GM12878 (cell line): ENCODE results near the gene PTPRF.

Experiments
- CHD1 ChIP-seq: IDR thresholded peaks from 2 replicates; pipeline ENCODE4 v1.6.1; 2012; ENCODE audit warnings: low read depth, low read length, improper control_type of control experiment
- POLR2A ChIP-seq: IDR thresholded peaks from 2 replicates; pipeline ENCODE4 v1.6.1; 2011; ENCODE audit warnings: low read depth, mild to moderate bottlenecking, low read length
- SIN3A ChIP-seq: IDR thresholded peaks from 2 replicates; pipeline ENCODE4 v1.6.1; 2012; ENCODE audit warnings: low read depth, low read length, improper control_type of control experiment
- TF ChIP-seq, protein P1 (sequence below), 3 experiments: IDR thresholded peaks in 2 of 3; conservative IDR thresholded peaks in 1 of 3; 2 replicates each; pipeline ENCODE4 v1.5.1; 2011; ENCODE audit warnings: low read depth in 3 of 3, low read length in 3 of 3, mild to moderate bottlenecking in 3 of 3, control low read depth in 2 of 3, moderate library complexity in 2 of 3, inconsistent platforms in 1 of 3, mixed read lengths in 1 of 3; ENCODE audit not compliant: control insufficient read depth in 2 of 3, insufficient read depth in 1 of 3; ENCODE audit errors: extremely low read depth in 1 of 3

DNA sequence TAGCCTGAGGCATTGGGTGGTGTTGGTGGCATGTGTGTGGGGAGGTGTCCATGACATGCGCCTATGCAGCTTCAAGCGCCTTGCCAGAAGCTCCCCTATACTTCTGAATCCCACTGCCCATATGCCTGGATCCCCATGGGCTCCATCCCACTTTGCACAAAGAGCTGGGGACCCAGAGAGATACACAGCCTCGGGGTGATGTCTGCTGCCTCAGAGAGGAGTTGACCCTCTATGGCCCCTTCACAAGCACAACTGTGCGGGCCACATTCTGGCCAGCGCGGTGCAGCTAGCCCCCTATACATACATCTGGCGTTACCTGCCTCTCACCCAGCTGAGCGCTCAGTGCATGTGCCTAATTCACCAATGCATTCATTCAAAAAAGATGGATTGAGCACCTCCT lies 9.6 kb upstream of the PTPRF start:
- TF ChIP-seq, protein P1, sequence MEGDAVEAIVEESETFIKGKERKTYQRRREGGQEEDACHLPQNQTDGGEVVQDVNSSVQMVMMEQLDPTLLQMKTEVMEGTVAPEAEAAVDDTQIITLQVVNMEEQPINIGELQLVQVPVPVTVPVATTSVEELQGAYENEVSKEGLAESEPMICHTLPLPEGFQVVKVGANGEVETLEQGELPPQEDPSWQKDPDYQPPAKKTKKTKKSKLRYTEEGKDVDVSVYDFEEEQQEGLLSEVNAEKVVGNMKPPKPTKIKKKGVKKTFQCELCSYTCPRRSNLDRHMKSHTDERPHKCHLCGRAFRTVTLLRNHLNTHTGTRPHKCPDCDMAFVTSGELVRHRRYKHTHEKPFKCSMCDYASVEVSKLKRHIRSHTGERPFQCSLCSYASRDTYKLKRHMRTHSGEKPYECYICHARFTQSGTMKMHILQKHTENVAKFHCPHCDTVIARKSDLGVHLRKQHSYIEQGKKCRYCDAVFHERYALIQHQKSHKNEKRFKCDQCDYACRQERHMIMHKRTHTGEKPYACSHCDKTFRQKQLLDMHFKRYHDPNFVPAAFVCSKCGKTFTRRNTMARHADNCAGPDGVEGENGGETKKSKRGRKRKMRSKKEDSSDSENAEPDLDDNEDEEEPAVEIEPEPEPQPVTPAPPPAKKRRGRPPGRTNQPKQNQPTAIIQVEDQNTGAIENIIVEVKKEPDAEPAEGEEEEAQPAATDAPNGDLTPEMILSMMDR (IDR thresholded peaks at IDR 0.05 in 2 of 3, conservative IDR thresholded peaks at IDR 0.05 in 1 of 3; ENCODE audit: control insufficient read depth in 2 of 3, extremely low read depth in 1 of 3, insufficient read depth in 1 of 3, low read depth in 3 of 3, low read length in 3 of 3), result no peak
- TF ChIP-seq SIN3A (no peak), CHD1 (no peak), POLR2A (no peak)
